Activated naive CD8-positive, alpha-beta T cell treated with anti-CD3 and anti-CD28 coated beads, Interleukin-2, amount 50 U/mL, for 24 hours (primary cell): ENCODE results near the gene HABP4.

ENCODE experiments used
- ATAC-seq: fragments of 150-1000 bp; cut with Tn5 transposase; one replicate; pipeline ENCODE4 v1.10.0; 2021
- DNase-seq: peaks from one replicate; pipeline ENCODE4 v3.0.0; 2021
- H3K27ac Mint-ChIP-seq: one replicate; pipeline ENCODE4 v1.8.0; 2021; ENCODE audit warnings: mild to moderate bottlenecking, mixed read lengths
- H3K27me3 Mint-ChIP-seq: one replicate; pipeline ENCODE4 v1.8.0; 2021; ENCODE audit warnings: mixed read lengths
- H3K36me3 Mint-ChIP-seq: one replicate; pipeline ENCODE4 v1.8.0; 2021; ENCODE audit warnings: low read depth, mixed read lengths
- H3K4me1 Mint-ChIP-seq: one replicate; pipeline ENCODE4 v1.8.0; 2021; ENCODE audit warnings: mixed read lengths
- H3K4me3 Mint-ChIP-seq: one replicate; pipeline ENCODE4 v1.8.0; 2021; ENCODE audit warnings: mild to moderate bottlenecking, moderate library complexity, mixed read lengths
- H3K9me3 Mint-ChIP-seq: one replicate; pipeline ENCODE4 v1.8.0; 2021; ENCODE audit warnings: mixed read lengths

The HABP4 gene

DNA sequence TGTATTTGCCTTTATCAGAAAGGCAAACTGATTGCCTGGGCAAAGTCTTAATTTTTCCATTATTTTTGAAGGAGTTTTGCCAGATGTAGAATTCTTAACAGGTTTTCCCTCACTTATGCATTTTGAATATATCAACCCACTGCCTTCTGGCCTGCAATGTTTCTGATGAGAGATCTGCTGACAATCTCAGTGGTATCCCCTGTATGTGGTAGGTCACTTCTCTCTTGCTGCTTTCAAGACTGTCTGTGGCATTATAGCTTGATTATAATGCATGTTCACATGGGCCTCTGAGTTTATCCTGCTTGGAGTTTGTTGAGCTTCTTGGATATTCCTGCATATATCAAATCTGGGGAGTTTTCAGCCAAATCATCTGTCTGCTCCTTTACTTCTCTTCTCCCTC, 82.2 kb downstream of the HABP4 start:
- ATAC-seq, result no peak
- H3K4me1 Mint-ChIP-seq, result no peaks in the 10 kb centered on the region
- peaks cover 8% of the 10 kb centered on the region for H3K36me3 Mint-ChIP-seq
- DNase-seq, result no peak
- H3K27me3 Mint-ChIP-seq, result no peaks in the 10 kb centered on the region
- no peak overlapping the region for H3K4me3 Mint-ChIP-seq
- H3K27ac Mint-ChIP-seq, result no peak overlapping the region
- no peaks in the 10 kb centered on the region for H3K9me3 Mint-ChIP-seq

DNA sequence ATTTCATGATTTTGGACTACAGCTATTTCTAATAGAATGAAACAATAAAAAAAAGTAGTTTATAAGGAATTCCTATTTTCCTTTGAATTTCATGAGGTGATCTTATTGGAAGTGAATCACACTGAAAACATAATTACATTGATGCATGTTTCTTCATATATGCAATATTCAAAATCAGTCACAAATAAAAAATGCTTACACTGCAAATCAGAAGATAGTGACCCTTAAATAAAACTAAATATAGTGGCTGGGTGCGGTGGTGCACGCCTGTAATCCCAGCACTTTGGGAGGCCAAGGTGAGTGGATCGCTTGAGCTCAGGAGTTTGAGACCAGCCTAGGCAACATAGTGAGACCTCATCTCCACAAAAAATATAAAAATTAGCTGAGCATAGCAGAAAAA, 90.1 kb downstream of the HABP4 start:
- H3K27me3 Mint-ChIP-seq, result no peaks in the 10 kb centered on the region
- no peak for ATAC-seq

More for the DNA sequence above, 90.1 kb downstream of the HABP4 start:
- DNase-seq, result no peak
- H3K27ac Mint-ChIP-seq, result no peak overlapping the region
- no peaks in the 10 kb centered on the region for H3K36me3 Mint-ChIP-seq
- no peaks in the 10 kb centered on the region for H3K9me3 Mint-ChIP-seq
- H3K4me3 Mint-ChIP-seq, result no peak overlapping the region
- H3K4me1 Mint-ChIP-seq, result no peaks in the 10 kb centered on the region
